ENCODE data around the gene SLC37A4.

DNA sequence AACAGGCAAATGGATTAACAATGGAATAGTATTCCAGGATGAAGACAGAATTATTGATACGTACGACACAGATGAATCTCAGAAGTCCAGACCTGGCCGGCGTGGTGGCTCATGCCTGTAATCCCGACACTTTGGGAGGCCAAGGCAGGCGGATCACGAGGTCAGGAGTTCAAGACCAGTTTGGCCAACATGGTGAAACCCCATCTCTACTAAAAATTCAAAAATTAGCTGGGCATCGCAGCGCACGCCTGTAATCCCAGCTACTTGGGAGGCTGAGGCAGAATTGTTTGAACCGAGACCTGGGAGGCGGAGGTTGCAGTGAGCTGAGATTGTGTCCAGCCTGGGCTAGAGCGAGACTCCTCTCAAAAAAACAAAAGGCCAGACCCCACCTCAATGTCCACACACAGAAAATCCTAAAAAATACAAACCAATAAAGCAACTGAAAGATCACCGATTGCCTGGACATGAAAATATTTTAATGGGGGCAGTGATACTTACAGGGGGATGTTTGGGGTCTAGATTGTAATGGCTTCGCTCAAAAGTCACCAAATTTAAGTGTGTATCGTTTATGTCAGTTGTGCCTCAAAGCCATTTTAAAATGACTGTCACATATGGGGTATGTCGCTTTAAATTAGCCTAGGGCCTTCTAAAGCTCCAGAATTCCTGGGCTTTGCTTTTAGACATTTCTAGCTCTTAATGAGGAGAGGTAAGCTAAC is 16.3 kb downstream of the SLC37A4 start:
- TF ChIP-seq, protein P1, sequence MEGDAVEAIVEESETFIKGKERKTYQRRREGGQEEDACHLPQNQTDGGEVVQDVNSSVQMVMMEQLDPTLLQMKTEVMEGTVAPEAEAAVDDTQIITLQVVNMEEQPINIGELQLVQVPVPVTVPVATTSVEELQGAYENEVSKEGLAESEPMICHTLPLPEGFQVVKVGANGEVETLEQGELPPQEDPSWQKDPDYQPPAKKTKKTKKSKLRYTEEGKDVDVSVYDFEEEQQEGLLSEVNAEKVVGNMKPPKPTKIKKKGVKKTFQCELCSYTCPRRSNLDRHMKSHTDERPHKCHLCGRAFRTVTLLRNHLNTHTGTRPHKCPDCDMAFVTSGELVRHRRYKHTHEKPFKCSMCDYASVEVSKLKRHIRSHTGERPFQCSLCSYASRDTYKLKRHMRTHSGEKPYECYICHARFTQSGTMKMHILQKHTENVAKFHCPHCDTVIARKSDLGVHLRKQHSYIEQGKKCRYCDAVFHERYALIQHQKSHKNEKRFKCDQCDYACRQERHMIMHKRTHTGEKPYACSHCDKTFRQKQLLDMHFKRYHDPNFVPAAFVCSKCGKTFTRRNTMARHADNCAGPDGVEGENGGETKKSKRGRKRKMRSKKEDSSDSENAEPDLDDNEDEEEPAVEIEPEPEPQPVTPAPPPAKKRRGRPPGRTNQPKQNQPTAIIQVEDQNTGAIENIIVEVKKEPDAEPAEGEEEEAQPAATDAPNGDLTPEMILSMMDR (IDR thresholded peaks at IDR 0.05 in 4 of 5, conservative IDR thresholded peaks at IDR 0.05 in 1 of 5): no peak
- TF ChIP-seq POLR2A (IDR thresholded peaks at IDR 0.05): no peak

Data from gastrocnemius medialis (tissue), 4 donors.